Gastrocnemius medialis (tissue), 4 donors: ENCODE data around the gene SAMMSON.

Source experiments
- CTCF ChIP-seq, 5 experiments: fragments of 450-650 bp in 3 of 5; fragments of 200-600 bp in 2 of 5; sonication (generic) in 2 of 5; IDR thresholded peaks in 4 of 5; conservative IDR thresholded peaks in 1 of 5; 1 replicate in 4 of 5; 2 replicates in 1 of 5; pipeline ENCODE4 v1.5.1; 2016 to 2019; ENCODE audit warnings: antibody characterized with exemption in 5 of 5, mild to moderate bottlenecking in 3 of 5, moderate library complexity in 3 of 5
- POLR2A ChIP-seq, 2 donors: fragments of 450-650 bp; IDR thresholded peaks; one replicate each; pipeline ENCODE4 v1.6.1; 2017; ENCODE audit warnings: antibody characterized with exemption in 2 of 2, mild to moderate bottlenecking in 2 of 2, moderate library complexity in 2 of 2

DNA sequence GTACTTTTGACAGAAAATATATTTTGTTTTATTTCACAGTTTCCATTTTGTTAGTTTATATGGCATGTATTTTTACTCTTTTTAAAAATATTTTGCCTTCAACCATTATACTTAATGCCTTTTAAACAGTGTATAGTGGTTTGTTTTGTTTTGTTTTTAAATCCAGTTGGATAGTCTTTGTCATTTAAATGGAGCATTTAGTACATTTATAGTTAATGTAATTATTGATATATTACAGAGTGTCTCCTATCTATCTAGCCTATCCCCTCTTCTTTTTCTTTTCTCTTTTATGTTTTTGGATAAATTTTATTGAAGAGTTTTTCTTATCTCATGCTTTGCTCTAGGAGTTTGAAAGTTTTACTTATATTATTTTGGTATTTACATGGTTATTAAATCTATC, 3.6 kb downstream of the SAMMSON start:
- TF ChIP-seq CTCF (IDR thresholded peaks at IDR 0.05 in 4 of 5, conservative IDR thresholded peaks at IDR 0.05 in 1 of 5) = no peak
- TF ChIP-seq POLR2A (IDR thresholded peaks at IDR 0.05) = no peak
